ENCODE data around the gene TET2.

TET2 gene

GRCh38 chr4:105257817-105258495, 111.3 kb downstream of the TET2 start:
- no peak overlapping the region for H3K4me3 ChIP-seq (replicated peaks in 1 of 2; ENCODE audit: low read depth in 2 of 2, low read length in 2 of 2)
- TF ChIP-seq CTCF (IDR thresholded peaks at IDR 0.05; ENCODE audit: low read depth, low read length): peak; percentile 0
- no peak for DNase-seq (ENCODE audit: low read depth in 2 of 2)

- no peak for TF ChIP-seq CTCF (IDR thresholded peaks at IDR 0.05; ENCODE audit: low read depth, low read length)
- no peak for DNase-seq (ENCODE audit: low read depth in 2 of 2)
- H3K4me3 ChIP-seq (replicated peaks in 1 of 2; ENCODE audit: low read depth in 2 of 2, low read length in 2 of 2): no peak overlapping the region
These were observed 119.0 kb downstream of the TET2 start for GRCh38 chr4:105265689-105266088.

- no peak overlapping the region for H3K4me3 ChIP-seq (replicated peaks in 1 of 2; ENCODE audit: low read depth in 2 of 2, low read length in 2 of 2)
- TF ChIP-seq CTCF (IDR thresholded peaks at IDR 0.05; ENCODE audit: low read depth, low read length): no peak
- no peak for DNase-seq (ENCODE audit: low read depth in 2 of 2)
These were observed 120.6 kb downstream of the TET2 start for GRCh38 chr4:105267280-105267679.

GRCh38 chr4:105272002-105272401, 125.3 kb downstream of the TET2 start:
- no peak for TF ChIP-seq CTCF (IDR thresholded peaks at IDR 0.05; ENCODE audit: low read depth, low read length)
- no peak for DNase-seq (ENCODE audit: low read depth in 2 of 2)
- H3K4me3 ChIP-seq (replicated peaks in 1 of 2; ENCODE audit: low read depth in 2 of 2, low read length in 2 of 2): no peak overlapping the region

GRCh38 chr4:105273230-105273629, 126.6 kb downstream of the TET2 start:
- no peak overlapping the region for H3K4me3 ChIP-seq (replicated peaks in 1 of 2; ENCODE audit: low read depth in 2 of 2, low read length in 2 of 2)
- TF ChIP-seq CTCF (IDR thresholded peaks at IDR 0.05; ENCODE audit: low read depth, low read length): no peak
- DNase-seq (ENCODE audit: low read depth in 2 of 2): no peak

GRCh38 chr4:105274090-105274489, 127.4 kb downstream of the TET2 start:
- no peak for DNase-seq (ENCODE audit: low read depth in 2 of 2)
- H3K4me3 ChIP-seq (replicated peaks in 1 of 2; ENCODE audit: low read depth in 2 of 2, low read length in 2 of 2): no peak overlapping the region
- TF ChIP-seq CTCF (IDR thresholded peaks at IDR 0.05; ENCODE audit: low read depth, low read length): no peak

GRCh38 chr4:105274504-105274903, 127.8 kb downstream of the TET2 start:
- peak in 1 of 2 donors; percentile 33 for DNase-seq (ENCODE audit: low read depth in 2 of 2)
- no peak overlapping the region for H3K4me3 ChIP-seq (replicated peaks in 1 of 2; ENCODE audit: low read depth in 2 of 2, low read length in 2 of 2)
- no peak for TF ChIP-seq CTCF (IDR thresholded peaks at IDR 0.05; ENCODE audit: low read depth, low read length)

Measured in cardiac fibroblast (primary cell).